Fibroblast of pulmonary artery (primary cell): ENCODE results near the gene ANO5.
A peak's percentile ranks its signal among the peaks of the same experiment; 100 is the strongest.

ENCODE experiments used
- DNase-seq: peaks from one replicate; pipeline ENCODE4 v3.0.0-alpha.2; 2010; ENCODE audit warnings: low read depth
- H3K4me3 ChIP-seq: replicated peaks from 2 replicates; pipeline ENCODE4 v1.5.1; 2011; ENCODE audit warnings: low read depth, mild to moderate bottlenecking, control low read depth, low read length, moderate library complexity
- TF ChIP-seq, protein P1 (sequence below): IDR thresholded peaks from 2 replicates; pipeline ENCODE4 v1.5.1; 2011; ENCODE audit warnings: mild to moderate bottlenecking, control low read depth, low read length, inconsistent platforms; ENCODE audit errors: missing control alignments

Gene ANO5, protein sequence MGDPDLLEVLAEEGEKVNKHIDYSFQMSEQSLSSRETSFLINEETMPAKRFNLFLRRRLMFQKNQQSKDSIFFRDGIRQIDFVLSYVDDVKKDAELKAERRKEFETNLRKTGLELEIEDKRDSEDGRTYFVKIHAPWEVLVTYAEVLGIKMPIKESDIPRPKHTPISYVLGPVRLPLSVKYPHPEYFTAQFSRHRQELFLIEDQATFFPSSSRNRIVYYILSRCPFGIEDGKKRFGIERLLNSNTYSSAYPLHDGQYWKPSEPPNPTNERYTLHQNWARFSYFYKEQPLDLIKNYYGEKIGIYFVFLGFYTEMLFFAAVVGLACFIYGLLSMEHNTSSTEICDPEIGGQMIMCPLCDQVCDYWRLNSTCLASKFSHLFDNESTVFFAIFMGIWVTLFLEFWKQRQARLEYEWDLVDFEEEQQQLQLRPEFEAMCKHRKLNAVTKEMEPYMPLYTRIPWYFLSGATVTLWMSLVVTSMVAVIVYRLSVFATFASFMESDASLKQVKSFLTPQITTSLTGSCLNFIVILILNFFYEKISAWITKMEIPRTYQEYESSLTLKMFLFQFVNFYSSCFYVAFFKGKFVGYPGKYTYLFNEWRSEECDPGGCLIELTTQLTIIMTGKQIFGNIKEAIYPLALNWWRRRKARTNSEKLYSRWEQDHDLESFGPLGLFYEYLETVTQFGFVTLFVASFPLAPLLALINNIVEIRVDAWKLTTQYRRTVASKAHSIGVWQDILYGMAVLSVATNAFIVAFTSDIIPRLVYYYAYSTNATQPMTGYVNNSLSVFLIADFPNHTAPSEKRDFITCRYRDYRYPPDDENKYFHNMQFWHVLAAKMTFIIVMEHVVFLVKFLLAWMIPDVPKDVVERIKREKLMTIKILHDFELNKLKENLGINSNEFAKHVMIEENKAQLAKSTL

DNA sequence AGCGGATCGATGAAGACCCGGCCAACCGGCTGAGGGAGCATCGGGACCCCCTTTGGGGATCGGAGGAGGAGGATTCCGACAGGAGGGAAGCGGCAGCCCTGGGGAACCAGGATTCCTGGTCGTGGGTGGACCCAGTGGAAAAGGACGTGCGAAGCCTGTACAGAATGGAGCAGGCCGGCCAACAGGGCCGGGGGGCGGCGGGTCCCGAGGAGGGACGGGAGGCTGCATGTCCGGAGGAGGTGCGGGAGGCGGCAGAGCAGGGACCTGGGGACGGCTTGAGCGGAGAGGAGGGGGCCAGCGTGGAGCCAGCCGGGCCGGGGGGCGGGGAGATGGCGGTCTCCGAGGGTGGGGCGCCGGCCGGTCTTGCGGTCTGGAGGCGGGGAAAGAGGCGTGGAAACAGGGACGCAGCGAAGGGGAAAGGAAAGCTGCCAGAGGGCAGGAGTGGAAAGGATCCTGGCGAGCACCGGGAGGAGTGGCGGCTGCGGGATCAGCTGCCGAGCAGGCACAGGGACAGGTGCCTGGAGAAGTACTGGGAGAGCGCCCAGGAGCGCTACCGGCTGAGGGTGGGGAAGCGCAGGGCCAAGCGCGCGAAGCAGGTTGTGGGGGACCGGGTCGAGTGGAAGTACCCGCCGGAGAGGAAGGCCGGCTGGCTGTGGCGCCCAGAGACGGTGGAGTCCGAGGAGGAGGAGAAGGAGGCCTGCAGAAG, at the start of gene ANO5:
Gene ANO5 (plus strand): TSS at position 444 of the 706 bp plus-strand sequence. CDS start 408 bp downstream, outside the sequence.
- DNase-seq = peak; percentile 1
- peak within 1 kb of the TSS; percentile 45 for H3K4me3 ChIP-seq
- TF ChIP-seq, protein P1, sequence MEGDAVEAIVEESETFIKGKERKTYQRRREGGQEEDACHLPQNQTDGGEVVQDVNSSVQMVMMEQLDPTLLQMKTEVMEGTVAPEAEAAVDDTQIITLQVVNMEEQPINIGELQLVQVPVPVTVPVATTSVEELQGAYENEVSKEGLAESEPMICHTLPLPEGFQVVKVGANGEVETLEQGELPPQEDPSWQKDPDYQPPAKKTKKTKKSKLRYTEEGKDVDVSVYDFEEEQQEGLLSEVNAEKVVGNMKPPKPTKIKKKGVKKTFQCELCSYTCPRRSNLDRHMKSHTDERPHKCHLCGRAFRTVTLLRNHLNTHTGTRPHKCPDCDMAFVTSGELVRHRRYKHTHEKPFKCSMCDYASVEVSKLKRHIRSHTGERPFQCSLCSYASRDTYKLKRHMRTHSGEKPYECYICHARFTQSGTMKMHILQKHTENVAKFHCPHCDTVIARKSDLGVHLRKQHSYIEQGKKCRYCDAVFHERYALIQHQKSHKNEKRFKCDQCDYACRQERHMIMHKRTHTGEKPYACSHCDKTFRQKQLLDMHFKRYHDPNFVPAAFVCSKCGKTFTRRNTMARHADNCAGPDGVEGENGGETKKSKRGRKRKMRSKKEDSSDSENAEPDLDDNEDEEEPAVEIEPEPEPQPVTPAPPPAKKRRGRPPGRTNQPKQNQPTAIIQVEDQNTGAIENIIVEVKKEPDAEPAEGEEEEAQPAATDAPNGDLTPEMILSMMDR = no peak

DNA sequence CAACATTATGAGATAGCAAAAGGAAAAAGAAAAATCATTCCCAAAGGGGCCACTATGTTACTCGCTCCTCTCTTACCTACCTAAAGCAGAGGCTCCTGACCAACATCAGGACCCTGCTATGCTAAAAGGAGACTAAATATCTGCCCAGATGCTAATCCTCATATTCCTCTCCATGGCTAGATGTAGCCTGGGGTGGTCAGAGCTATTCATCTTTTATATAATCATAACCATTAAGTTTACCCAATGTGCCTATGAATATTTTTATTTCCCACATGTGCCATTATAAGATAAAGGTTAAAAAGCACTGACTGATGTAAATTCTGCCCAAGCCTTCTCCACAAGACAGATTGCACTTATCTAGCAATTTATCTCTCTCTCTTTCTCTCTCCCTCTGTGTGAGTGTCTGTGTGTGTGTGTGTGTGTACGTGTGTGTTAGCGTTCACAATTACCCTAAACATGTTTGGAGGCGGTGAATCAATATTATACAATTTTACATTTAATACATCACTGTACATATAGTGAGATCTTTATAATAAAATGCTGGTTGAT, 41.2 kb upstream of the ANO5 start:
- H3K4me3 ChIP-seq = no peak overlapping the region
- TF ChIP-seq, protein P1 = no peak
- DNase-seq = no peak

DNA sequence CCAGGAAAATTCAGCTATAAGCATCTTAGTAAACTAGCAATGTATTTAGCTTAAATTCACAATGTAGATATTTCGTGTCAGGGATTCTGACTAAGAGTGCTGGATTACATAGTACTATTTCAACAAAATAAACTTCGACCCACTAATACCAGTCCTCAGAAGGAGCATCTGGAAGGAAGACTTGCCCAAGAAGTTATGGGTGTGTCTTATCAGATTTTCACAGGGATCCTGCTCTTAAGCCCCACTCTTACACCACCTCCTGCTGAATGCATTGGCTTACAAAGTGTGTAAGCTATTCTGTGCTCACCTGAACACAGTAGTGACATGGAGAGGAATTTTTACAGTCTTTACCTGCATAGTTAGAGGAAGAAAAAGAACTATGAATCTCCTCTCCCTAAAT, 35.4 kb upstream of the ANO5 start:
- no peak overlapping the region for H3K4me3 ChIP-seq
- TF ChIP-seq, protein P1 = no peak
- DNase-seq = no peak

DNA sequence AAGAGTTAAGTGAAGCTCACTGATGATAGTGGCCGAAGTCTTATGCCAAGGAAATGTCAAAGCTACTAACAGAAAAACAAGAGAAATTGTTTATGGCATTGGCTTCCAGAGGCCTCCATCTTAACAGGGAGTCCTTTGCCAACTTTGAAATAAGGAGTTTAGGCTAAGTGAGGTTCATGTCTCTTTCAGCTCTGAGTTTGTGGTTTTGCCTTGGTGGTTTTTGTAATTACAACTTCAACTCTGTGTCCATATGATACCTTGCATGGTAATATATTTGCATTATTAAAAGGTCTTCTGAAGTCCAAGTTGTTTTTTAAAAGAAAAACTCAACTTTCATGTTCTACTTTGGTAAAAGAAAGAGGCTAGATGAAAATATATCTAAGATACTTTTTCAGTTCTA, 31.4 kb upstream of the ANO5 start:
- H3K4me3 ChIP-seq = no peak overlapping the region
- TF ChIP-seq, protein P1 = no peak
- DNase-seq = no peak

DNA sequence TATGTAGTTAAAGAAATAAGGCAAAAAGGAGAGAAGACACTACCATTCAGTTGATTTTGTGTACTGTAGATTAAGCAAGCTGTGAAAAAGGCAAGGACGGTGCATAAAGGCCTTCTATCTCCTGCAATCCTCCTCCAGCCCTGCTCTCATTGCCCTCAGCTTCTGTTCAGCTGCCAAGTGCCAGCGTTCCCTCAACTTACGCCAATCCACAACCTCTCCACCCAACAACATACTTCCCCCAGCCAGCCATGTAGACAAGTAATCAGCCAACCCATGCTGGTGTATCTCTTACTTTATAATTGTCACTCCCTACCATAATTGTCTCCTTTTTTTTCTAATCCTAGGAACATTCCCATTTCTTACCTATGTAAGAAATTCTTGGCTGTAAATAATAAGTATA, 30.1 kb upstream of the ANO5 start:
- no peak for DNase-seq
- H3K4me3 ChIP-seq = no peak overlapping the region
- TF ChIP-seq, protein P1 = no peak

DNA sequence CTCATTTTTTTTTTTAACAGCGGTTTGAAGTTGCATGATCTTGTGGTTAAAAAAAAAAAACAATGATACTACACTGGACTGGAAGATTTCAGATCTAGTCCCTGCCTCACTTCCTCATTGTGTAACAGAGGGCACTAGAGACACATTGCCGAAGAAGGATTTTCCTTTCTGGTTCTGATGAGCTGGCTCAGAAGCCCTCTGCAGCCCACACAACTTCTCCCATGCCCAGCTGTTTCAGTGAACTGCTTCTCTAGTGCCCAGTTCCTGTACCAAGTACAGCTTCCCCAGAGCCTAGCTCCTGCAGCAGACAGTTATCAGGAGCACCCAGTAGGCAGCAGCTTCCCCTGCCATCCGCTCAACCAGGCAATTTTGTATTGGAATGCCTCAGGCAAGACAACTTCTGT, 29.5 kb upstream of the ANO5 start:
- TF ChIP-seq, protein P1 = no peak
- H3K4me3 ChIP-seq = no peak overlapping the region
- no peak for DNase-seq
